Cardiac septum (tissue), 1 donor: ENCODE results near the gene HDAC10. TPM values are rescaled to one million over a fixed set of nuclear protein-coding genes. Genes with fewer than 3 reads are reported as not detected.

Source experiments
- DNase-seq: peaks from one replicate; pipeline ENCODE4 v3.0.0-alpha.2; 2020; ENCODE audit warnings: low spot score
- intact Hi-C: fragments of 100-400 bp; cut with DNase I; formaldehyde crosslinking; loops from one replicate; pipeline ENCODE4 v1.14.0; 2022
- total RNA-seq: library from RNA; stranded (reverse); fragmentation: NEBNext Ultra II Directional; extraction: Animal tissue kit (Norgen Biotek cat#: 25700); gene quantifications from one replicate; pipeline ENCODE4 v1.2.1, GENCODE V29; 2021
- donor health status: DM: no; HTN: no; CAD: no.

HDAC10 gene
- total RNA-seq, 1 donor from 2014 or later, result 13.1 TPM

DNA sequence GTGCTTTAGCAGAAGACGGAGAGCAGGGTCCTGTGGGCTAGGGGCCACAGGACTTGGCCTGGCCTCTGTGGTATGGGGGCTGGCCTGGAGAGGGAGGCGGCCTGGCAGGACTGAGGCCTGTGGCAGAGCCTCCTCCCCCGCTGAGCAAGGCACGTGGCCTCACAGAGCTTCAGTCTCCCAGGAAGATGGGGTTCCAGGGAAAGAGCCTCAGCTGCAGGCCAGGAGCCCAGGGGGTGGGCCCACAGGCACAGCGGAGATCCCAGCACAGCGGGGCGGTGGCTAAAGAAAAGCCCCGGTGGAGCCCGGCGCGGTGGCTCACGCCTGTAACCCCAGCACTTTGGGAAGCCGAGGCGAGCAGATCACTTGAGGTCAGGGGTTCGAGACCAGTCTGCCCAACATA, 8.2 kb upstream of the HDAC10 start:
- no peak for DNase-seq
- intact Hi-C loops, result no loop called here

DNA sequence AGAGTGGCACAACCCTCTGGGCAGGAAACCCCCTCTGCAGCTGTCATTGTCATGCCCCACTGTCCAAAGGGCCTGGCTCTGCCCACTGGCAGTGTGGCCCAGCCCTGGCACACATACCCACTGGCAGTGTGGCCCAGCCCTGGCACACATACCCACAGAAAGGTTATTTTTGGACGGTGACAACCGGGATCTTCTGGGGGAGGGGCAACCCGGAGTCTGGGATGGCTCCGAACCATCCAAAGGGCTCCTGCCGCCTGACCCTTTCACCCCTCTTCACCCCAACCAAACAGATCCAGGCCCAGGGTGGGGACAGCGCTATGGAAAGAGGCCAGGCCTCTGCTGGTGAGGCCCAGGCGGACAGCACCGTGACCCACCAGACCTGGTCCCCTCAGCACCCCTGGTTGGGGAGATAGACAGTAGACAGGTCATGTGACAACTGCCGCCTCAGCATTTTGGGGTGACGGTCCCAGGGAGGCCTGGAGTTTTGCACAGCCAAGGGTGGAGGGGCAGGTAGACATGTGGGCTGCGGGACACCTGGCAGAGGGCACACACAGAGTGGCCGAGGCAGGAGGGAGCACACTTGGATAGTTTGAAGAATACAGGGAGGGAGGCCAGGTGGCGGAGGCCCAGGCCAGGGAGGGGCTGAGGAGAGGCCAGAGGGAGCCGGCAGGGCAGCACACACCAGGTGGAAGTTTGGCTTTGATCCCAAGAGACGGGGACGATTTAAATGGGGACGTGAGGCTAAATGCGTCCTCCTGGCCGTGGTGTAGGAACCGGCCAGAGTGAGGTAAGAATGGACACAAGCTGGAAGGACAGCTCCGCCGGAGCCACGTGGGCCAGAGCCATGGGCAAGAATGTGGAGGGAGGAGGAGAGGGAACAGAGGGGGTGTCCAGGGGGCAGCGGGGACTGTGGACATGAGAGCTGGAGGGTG, 7.6 kb upstream of the HDAC10 start:
- intact Hi-C loops, result no loop called here

DNA sequence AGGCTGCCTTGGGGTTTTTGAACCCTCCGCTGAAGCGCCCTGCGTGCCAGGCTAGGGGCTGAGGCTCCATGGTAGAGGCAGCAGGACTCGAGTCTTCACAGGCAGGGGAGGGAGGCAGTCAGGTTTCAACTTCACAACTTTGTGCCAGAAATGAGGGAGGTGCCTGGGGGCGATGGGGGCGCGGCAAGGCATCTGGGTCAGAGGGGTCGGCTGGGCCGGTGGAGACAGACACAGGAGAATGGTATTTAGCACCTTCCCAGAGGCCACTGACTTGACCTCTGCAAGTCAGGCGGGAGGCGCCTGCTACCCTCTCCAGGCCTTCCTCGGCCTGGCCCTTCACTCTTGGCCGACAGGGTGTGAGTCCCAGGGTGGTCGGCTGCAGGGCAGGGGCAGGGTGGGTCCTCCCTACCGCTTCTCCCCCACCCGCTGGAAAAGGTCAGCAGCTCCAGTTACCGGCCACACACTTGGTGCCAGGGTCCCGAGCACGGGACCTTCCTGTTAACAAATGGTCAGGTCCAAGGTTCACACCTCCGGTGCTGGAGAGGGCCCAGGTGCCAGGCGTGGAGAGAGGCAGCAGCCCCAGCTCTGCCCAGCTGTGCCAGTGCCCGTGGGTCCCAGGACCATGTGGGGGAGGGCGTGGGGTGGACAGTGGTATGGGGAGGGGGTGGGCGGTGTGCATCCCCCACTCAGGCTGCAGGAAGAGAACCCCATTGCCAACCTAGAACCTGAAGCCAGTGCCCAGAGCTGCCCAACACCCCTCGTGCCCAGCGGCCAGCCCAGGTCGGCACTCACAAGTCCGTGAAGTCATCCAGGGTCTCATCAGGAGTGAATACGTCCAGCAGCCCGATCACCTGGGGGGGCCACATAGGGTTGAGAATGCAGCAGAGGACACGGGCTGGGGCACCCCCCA, 6.6 kb upstream of the HDAC10 start:
- intact Hi-C loops, result no loop called here
- no peak for DNase-seq

More for the DNA sequence above, 7.6 kb upstream of the HDAC10 start:
- DNase-seq, result no peak

DNA sequence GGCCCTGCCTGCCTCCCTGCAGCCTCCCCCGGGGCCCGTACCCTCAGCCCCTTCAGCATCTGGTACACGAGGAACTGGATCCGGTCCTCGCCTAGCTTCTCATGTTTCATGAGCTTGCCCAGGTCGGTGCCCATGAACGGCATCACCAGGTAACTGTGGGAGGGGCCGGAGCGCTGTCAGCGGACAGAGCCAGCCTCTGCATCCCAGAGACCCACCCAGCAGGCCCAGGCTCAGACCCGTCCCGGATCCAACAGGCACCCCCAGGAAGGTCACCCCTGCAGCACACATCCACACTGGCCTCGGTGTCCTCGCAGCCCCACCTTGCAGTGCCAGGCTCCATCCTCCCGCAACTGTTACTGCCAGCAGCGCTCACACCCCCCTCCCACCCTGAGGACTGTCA, 6.0 kb upstream of the HDAC10 start:
- DNase-seq, result no peak
- intact Hi-C loops, result no loop called here

DNA sequence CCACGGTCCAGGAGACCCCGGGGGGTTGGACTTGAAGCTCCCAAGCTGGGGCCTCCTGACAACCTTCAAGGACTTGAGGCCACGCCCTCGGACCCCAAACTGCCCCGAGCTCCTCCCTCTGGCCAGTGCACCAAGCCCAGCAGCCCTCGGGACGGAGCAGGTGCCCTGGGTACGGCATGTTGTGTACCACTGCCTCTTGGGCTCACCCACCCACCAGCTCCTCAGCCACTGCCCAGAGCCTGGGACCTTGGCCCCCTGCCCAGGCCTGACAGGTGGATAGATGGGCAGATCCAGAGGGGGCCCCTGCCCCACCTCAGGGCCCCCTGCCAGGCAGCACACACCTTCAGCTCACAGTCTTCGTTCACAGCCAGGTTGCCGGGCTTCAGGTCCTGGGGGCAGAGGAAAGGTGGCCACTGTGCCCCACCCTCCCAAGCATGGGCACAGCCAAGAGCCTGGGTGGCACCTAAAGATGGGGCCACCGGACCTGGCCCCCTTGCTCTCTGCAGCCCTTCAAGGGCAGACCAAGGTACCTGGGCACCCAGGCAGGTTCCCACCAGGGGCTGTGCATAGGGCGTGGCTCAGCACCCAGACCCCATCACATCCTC, 5.3 kb upstream of the HDAC10 start:
- DNase-seq, result no peak
- intact Hi-C loops, result no loop called here

DNA sequence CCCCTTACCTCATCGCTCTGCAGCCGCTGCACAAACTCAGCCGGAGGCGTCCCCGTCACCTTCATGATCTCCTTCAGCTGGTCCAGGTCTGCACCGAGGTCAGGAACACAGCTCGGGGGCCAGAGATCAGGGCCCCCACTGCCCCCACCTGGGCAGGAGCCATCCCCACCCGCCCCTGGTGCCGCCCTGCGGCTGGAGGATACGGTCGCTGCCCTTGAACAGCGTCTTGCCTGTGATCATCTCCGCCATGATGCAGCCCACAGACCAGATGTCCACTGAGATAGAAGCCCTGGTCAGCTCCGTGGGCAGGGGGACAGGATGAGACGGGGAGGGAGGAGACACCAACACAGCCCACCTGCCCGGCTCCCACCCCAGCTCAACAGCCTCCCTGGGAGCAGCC, 4.5 kb upstream of the HDAC10 start:
- intact Hi-C loops, result no loop called here
- no peak for DNase-seq

DNA sequence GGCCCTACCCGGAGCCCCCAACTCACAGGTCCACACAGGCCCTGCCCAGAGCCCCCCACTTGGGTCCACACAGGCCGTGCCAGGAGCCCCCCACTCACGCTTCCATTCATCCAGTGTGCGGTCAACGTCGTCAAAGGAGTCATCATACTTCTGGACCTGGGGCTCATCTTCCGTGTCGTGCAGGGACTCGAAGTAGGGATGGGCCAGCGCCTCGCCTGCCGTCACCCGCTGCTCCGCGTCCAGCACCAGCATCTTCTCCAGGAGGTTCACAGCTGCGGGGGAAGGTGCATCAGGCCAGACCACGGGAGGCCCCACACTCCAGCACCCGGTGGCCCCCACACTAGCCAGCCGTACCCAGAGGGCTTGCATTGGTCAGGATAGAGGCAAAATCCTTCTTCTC, 4.0 kb upstream of the HDAC10 start:
- intact Hi-C loops, result no loop called here
- DNase-seq, result no peak

DNA sequence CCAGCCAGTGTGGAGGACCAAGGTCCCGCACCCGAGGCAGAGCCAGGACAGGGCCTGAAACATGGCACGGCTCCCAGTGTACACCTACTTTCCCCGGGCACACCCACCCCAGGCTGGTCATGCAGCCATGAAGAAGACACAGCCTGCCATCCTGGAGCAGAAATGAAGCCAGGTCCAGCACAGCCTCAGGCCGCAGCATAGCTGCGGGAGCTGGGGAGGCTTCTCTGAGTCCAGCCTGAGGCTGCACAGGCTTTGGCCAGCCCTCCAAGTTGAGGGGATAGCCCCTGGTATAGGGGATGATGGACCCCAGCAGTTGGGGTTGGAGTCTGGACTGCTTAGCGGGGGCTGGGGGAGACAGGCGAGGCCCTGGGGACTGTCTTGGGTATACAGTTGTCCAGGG, 2.9 kb upstream of the HDAC10 start:
- intact Hi-C loops, result loop anchor here (2.0 kb wide), 1 partner anchor 89 kb away; the partner anchor contains the start of gene PPP6R2
- no peak for DNase-seq

DNA sequence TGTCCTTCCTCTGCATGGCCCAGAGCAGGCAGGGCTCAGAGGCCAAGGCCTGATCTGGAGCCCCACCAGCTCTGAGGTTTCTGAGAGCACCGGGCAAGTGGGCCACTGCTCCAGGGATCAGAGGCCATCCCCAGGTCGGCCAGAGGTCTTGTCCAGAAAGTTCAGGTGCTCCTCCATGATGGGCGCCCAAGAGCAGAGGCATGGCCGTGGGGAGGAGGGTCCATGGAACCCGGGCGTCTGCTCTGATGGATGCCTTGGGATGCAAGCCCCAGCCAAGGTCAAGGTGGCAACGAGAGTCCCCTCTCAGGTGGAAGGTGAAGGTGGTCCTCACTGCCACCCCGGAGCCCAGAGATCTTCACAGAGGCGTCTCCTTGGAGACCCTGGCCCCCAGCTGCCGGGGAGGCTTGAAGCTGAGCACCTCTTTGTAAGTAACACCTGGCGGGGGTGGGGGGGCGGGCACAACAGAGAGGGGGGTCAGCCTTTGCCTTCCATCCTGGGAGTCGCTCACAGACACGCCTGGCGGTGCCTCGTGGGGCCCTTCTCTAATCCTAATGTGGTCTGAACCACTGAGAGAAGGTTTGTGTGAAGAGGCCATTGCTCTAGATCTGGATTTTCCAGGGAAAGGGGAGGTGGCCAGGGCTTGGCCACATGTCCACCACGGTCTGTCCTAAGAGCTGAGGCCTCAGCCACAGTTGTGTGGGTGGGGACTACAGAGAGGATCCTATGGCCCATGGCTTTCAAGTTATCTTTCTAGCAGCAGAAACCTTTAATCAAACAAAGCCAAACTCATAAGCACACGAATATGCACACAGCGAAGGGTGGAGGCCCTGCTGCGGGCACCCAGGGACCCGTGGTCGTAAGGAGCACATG, 2.2 kb upstream of the HDAC10 start:
- intact Hi-C loops, result loop anchor here (2.0 kb wide), 1 partner anchor 90 kb away; the partner anchor contains the start of gene PPP6R2
- no peak for DNase-seq

DNA sequence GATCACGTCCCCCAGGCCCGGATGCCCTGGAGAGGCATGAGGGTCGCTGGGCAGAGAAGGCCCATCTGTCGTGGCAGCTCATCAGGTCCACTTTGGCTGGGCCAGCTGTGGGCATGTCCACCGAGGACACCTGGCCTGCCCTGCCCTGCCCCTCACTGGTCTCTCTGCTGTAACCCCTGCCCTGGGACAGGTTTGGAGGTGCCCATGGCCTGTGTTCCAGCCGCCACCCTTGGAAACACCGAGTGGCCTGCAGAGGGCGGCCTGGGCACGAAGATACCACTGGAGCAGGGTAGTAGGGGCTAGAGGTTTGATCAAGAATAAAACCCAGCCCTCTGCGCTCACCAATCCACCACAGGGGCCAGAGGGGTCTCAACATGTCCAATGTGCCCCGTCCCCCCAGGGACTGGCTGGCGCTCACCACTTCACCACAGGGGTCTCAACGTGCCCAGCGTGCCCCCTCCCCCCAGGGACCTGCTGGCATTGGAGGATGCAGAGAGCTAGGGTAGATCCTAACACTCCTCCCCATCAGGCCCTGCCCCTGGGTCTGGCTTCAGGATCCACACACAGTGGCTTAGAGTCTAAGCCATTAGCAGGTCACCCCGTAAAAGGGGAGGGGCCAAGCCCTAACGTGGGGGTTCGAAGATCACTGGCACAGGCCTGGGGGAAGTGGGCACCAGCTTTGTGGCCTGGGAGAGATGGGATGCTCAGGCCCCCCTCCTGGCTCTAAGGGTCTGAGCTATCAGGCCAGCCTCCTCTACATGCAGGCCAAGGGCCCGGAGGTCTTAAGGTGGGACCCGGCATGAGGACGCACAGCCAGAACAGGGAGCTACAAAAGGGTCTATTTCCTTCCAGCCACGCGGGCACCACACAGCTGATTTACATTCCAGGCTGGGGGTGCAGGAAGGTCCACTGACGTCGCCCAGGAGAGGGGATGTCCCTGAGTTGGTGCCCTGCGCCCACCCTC, 1.3 kb upstream of the HDAC10 start:
- intact Hi-C loops, result loop anchor here (2.0 kb wide), 1 partner anchor 90 kb away; the partner anchor contains the start of gene PPP6R2
- peak; percentile 88 for DNase-seq

DNA sequence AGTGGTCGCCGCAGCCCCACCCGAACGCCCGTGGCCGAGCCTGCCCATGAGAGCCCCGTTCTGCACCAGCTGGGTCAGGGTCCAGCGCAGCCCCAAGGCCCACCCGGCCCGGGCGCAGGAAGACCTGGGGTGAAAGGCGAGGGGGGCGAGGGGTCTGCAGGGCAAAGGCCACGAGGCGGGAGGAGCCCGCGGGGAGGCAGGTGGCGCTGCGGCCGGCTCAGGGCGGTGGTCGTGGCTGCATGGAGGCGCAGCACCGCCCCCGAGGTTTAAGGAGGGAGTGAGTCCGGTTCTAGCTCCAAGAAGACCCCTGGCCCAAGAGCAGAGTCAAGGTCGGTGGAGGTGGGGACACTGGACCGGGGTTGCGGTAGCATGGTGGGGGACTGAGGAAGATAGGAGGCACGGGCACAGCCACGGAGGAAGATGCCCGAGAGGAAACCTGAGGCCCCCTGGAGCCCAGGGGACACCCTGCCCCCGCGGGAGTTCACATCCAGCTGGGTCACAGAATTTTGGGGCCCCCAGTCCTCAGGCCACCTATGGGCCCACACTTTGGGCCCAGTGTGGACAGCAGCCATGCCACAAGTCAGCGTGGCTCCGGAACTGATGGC, 514 bp upstream of the HDAC10 start:
- intact Hi-C loops, result loop anchor here (2.0 kb wide), 1 partner anchor 91 kb away; the partner anchor contains the start of gene PPP6R2

DNA sequence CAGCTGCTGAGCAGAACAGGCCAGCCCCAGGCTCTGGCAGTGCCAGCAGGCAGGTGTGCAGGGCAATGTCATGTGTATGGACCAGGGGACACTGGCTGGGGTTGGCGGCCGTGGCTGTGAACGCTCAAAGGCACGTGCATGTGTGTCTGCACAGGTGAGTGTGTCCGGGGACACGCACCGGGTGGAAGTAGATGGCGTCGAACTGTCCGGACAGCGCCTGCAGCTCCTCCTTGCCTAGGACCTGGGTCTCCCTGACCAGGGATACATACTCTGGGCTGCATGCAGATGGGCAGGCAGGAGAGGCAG, 863 bp downstream of the HDAC10 start:
- intact Hi-C loops, result no loop called here
- no peak for DNase-seq

More for the DNA sequence above, 514 bp upstream of the HDAC10 start:
- no peak for DNase-seq

DNA sequence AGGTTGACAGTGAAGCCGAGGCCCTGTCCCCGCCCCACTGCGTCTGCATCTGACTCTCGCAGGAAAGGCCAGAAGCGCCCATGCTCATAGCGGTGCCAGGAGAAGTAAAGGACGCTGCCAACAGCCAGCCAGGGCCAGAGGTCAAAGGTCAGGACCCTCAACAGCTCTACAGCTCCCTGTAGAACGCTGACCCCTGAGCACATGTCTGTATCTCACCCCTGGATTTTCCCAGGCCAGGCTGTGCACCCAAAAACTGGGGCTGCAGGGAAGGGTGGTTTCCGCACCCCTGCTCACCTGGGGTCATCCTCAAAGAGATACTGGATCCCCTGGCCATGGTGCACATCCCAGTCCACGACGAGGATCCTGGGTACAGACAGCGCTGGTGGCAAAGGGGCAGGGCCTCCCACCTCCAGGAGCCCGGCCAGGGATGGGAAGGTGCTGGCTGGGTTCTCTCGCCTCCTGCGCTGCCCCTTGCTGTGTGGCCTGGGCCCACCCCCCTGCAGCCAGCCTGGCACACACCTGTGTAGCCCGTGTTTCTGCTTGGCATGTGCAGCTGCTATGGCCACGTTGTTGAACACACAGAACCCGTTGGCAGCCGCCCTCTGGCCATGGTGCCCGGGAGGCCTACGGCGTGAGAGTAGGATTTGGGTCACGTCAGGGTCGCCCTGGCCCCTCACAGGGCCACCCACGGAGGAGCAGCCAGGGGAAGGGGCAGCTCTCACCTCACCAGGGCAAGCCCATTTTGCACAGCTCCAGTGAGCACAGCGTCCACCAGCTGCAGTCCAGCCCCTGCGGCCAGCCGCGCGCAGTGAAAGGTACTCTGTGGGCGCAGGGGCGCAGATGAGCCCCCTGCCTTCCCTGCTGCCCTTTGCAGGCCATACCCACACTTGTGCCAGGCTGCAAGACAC, 1.5 kb downstream of the HDAC10 start:
- intact Hi-C loops, result loop anchor here (10.0 kb wide), 1 partner anchor 255 kb away; the partner anchor contains the start of genes LMF2 and NCAPH2

DNA sequence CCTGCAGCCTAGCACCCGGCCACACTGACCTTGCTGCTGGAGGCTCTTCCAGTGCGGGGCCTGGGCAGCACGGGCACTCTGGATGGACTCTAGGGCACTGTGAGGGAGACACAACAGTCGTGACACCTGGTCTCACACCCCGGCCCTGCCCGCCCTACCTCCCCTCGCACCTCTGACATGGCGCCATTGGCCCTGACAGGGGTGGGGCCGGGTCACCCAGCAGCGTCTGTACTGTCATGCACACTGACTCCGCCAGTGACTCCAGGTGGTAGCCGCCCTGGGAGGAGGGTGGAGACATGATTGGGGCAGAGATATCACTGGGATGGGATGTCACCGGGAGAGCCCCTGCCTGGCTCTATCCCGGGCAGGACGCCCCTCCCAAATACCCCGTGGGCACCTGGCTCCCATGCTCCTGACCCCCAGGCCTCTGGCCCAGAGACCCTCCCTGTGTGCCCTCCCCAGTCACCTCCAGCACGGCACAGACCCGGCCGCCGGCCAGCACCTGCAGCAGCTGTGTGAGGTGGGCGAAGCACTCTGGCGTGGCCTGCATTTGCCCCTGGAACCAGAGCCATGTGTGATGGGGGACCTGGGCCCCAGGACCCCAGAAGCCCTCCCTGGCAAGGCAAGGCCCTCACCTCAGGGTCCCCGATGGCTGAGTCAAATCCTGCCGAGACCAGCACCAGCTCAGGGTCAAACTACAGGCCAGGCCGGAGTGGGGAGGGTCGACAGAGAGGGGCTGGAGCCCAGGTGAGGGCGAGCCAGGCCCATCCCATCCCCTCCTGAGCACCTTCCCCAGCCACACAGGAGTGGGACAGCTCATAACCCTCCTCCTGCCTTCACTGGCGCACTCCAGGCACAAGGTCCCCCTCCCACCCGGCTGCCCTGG, 2.6 kb downstream of the HDAC10 start:
- no peak for DNase-seq
- intact Hi-C loops, result loop anchor here (10.0 kb wide), 1 partner anchor 256 kb away; the partner anchor contains the start of genes LMF2 and NCAPH2

More for the DNA sequence above, 1.5 kb downstream of the HDAC10 start:
- no peak for DNase-seq

DNA sequence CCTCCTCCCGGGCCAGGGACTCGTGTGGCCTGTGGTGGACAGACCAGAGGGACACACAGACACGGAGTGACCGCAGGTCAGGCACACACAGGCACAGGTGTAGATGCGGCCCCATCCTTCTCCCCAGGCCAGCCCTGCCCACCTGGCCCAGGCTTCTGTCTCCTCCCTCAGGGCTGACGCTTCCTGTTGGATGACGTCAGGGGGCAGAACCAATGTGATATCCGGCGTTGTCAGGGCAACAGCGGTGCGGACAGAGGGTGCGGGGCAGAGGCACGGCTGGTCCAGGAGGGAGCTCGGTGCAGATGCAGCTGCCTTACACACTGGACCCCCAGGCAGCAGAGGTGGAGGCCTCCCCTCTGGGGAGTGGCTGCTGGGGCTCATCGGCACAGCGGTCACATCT, 3.3 kb downstream of the HDAC10 start:
- no peak for DNase-seq
- intact Hi-C loops, result loop anchor here (10.0 kb wide), 1 partner anchor 257 kb away; the partner anchor contains the start of genes LMF2 and NCAPH2
